HEK293 (cell line): ENCODE data around the gene ITGB1BP2.
"Not testable (repeated sequence)": the region's sequence is repeated elsewhere in the genome, so short reads cannot be mapped to it uniquely, and the experiment has no call there.

ENCODE experiments used
- CTCF ChIP-seq: fragments of 450-650 bp; formaldehyde crosslinking; IDR thresholded peaks from 2 replicates; pipeline ENCODE4 v1.5.1; 2016; ENCODE audit warnings: missing biosample characterization, missing genetic modification characterization
- ELK4 ChIP-seq: IDR thresholded peaks from 2 replicates; pipeline ENCODE4 v1.6.1; 2011; ENCODE audit warnings: mild to moderate bottlenecking, low read depth, low read length, borderline replicate concordance
- FEZF1 ChIP-seq: fragments of 450-650 bp; formaldehyde crosslinking; IDR thresholded peaks from 2 replicates; pipeline ENCODE4 v1.5.1; 2016; ENCODE audit warnings: missing biosample characterization, missing genetic modification characterization
- HOXD13 ChIP-seq: sonication (generic); formaldehyde crosslinking; IDR thresholded peaks from 2 replicates; pipeline ENCODE4 v1.8.0; 2022; ENCODE audit warnings: missing genetic modification reagents, borderline replicate concordance
- MEIS1 ChIP-seq: sonication (generic); formaldehyde crosslinking; IDR thresholded peaks from 2 replicates; pipeline ENCODE4 v1.8.1; 2022; ENCODE audit warnings: missing genetic modification reagents, mild to moderate bottlenecking, borderline replicate concordance
- OVOL3 ChIP-seq: fragments of 450-650 bp; formaldehyde crosslinking; IDR thresholded peaks from 2 replicates; pipeline ENCODE4 v1.5.1; 2016; ENCODE audit warnings: missing biosample characterization, missing genetic modification characterization
- ZEB2 ChIP-seq: fragments of 450-650 bp; formaldehyde crosslinking; IDR thresholded peaks from 2 replicates; pipeline ENCODE4 v1.5.1; 2016; ENCODE audit warnings: missing biosample characterization, missing genetic modification characterization
- ZNF223 ChIP-seq: fragments of 450-650 bp; formaldehyde crosslinking; IDR thresholded peaks from 2 replicates; pipeline ENCODE4 v1.5.1; 2016; ENCODE audit warnings: missing biosample characterization, missing genetic modification characterization
- ZNF24 ChIP-seq: fragments of 450-650 bp; formaldehyde crosslinking; IDR thresholded peaks from 2 replicates; pipeline ENCODE4 v1.5.1; 2016; ENCODE audit warnings: missing biosample characterization, missing genetic modification characterization
- ZNF645 ChIP-seq: fragments of 450-650 bp; formaldehyde crosslinking; IDR thresholded peaks from 2 replicates; pipeline ENCODE4; 2016; ENCODE audit warnings: missing biosample characterization, missing genetic modification characterization
- ZNF830 ChIP-seq: fragments of 450-650 bp; IDR thresholded peaks from 2 replicates; pipeline ENCODE4 v1.5.0; 2018; ENCODE audit warnings: missing biosample characterization, missing genetic modification characterization, low read depth, mild to moderate bottlenecking, moderate library complexity
- TF ChIP-seq, protein P1 (sequence below): fragments of 450-650 bp; formaldehyde crosslinking; IDR thresholded peaks from 2 replicates; pipeline ENCODE4 v1.5.1; 2016; ENCODE audit warnings: missing biosample characterization, missing genetic modification characterization
- TF ChIP-seq, protein P2 (sequence below): fragments of 450-650 bp; IDR thresholded peaks from 2 replicates; pipeline ENCODE4 v1.5.1; 2018; ENCODE audit warnings: missing biosample characterization, missing genetic modification characterization
- TF ChIP-seq, protein P3 (sequence below): fragments of 450-650 bp; formaldehyde crosslinking; IDR thresholded peaks from 2 replicates; pipeline ENCODE4 v1.5.1; 2016; ENCODE audit warnings: missing biosample characterization, missing genetic modification characterization

DNA sequence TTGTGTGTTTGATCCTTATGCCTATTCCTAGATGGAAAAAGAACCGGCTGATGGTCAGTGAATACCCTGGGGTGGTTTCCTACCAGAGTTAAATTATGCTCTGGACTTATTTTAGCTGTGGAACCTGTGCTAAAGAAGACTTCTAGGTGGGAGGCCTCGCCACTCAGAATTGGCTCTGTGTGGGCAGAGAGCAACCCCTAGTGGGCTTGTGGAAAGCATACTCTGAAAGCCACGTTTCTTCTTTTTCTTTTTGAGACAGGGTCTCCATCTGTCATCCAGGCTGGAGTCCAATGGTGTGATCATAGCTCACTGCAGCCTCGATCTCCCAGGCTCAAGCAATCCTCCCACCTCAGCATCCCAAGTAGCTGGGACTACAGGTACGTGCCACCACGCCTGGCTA lies 48.3 kb downstream of the ITGB1BP2 start:
- TF ChIP-seq, protein P1, sequence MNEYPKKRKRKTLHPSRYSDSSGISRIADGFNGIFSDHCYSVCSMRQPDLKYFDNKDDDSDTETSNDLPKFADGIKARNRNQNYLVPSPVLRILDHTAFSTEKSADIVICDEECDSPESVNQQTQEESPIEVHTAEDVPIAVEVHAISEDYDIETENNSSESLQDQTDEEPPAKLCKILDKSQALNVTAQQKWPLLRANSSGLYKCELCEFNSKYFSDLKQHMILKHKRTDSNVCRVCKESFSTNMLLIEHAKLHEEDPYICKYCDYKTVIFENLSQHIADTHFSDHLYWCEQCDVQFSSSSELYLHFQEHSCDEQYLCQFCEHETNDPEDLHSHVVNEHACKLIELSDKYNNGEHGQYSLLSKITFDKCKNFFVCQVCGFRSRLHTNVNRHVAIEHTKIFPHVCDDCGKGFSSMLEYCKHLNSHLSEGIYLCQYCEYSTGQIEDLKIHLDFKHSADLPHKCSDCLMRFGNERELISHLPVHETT (tag by site-specific recombination) = not testable (repeated sequence)
- not testable (repeated sequence) for TF ChIP-seq ZNF645 (tag by site-specific recombination); HOXD13 (CRISPR knock-in tag); CTCF; OVOL3 (tag by site-specific recombination); ZNF24 (tag by site-specific recombination); ZNF830; ZEB2 (tag by site-specific recombination); FEZF1 (tag by site-specific recombination); MEIS1; ZNF223 (tag by site-specific recombination); ELK4
- TF ChIP-seq, protein P2, sequence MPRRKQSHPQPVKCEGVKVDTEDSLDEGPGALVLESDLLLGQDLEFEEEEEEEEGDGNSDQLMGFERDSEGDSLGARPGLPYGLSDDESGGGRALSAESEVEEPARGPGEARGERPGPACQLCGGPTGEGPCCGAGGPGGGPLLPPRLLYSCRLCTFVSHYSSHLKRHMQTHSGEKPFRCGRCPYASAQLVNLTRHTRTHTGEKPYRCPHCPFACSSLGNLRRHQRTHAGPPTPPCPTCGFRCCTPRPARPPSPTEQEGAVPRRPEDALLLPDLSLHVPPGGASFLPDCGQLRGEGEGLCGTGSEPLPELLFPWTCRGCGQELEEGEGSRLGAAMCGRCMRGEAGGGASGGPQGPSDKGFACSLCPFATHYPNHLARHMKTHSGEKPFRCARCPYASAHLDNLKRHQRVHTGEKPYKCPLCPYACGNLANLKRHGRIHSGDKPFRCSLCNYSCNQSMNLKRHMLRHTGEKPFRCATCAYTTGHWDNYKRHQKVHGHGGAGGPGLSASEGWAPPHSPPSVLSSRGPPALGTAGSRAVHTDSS (tag by site-specific recombination) = not testable (repeated sequence)
- TF ChIP-seq, protein P3, sequence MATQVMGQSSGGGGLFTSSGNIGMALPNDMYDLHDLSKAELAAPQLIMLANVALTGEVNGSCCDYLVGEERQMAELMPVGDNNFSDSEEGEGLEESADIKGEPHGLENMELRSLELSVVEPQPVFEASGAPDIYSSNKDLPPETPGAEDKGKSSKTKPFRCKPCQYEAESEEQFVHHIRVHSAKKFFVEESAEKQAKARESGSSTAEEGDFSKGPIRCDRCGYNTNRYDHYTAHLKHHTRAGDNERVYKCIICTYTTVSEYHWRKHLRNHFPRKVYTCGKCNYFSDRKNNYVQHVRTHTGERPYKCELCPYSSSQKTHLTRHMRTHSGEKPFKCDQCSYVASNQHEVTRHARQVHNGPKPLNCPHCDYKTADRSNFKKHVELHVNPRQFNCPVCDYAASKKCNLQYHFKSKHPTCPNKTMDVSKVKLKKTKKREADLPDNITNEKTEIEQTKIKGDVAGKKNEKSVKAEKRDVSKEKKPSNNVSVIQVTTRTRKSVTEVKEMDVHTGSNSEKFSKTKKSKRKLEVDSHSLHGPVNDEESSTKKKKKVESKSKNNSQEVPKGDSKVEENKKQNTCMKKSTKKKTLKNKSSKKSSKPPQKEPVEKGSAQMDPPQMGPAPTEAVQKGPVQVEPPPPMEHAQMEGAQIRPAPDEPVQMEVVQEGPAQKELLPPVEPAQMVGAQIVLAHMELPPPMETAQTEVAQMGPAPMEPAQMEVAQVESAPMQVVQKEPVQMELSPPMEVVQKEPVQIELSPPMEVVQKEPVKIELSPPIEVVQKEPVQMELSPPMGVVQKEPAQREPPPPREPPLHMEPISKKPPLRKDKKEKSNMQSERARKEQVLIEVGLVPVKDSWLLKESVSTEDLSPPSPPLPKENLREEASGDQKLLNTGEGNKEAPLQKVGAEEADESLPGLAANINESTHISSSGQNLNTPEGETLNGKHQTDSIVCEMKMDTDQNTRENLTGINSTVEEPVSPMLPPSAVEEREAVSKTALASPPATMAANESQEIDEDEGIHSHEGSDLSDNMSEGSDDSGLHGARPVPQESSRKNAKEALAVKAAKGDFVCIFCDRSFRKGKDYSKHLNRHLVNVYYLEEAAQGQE (tag by site-specific recombination) = not testable (repeated sequence)
